ENCODE data around the gene RRAGC. TPM values are rescaled to one million over a fixed set of nuclear protein-coding genes. Genes with fewer than 3 reads are reported as not detected.

RRAGC gene
- total and polyA plus RNA-seq, 9 of the 15 experiments (the other 6 are each of a cell fraction or from before 2014, with no cell fraction given) = 3.9 to 16.9 (median 10.9) TPM

DNA sequence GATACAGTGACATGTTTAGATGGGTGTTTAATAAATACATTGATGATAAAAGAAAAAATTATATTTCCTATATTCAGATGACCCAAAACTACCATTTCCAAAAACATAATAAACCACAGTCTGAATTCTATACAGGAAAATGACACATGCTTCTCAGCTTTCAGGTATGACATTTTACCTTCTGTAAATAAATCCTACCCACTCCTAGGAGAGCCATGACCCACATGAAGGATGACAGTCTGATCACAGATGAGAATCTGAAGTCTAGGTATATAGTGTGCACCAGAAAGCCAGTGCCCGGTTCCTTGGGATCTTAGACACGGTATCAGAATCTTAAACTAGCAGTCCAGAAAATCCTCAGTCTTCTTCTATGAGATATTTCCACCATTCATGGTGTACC lies 25.5 kb upstream of the RRAGC start:
- in situ Hi-C loops (cut with MboI) = no loop called here
- ChIA-PET POLR2A (no interaction called here), CTCF (ENCODE audit: low intra/inter-chr PET ratio) (no interaction called here)
- no peak overlapping the region for H3K4me2 ChIP-seq (ENCODE audit: insufficient read depth, low read length)
- H3K9me1 ChIP-seq (ENCODE audit: control insufficient read depth, insufficient read depth, low read length) = no peaks in the 10 kb centered on the region
- no TSS peak for BruUV-seq (replicated peaks)
- intact Hi-C loops (cut with micrococcal nuclease) = no loop called here
- TF ChIP-seq CTBP1 (IDR thresholded peaks at IDR 0.05; ENCODE audit: borderline replicate concordance) (no peak), ZNF830 (CRISPR knock-in tag; IDR thresholded peaks at IDR 0.05) (no peak), ZNF76 (CRISPR knock-in tag; IDR thresholded peaks at IDR 0.05; ENCODE audit: borderline replicate concordance) (no peak), SAFB (IDR thresholded peaks at IDR 0.05; ENCODE audit: borderline replicate concordance, low read depth, low read length) (no peak), PHTF2 (CRISPR knock-in tag; IDR thresholded peaks at IDR 0.05) (no peak), ZBED1 (IDR thresholded peaks at IDR 0.05) (no peak), NR2F6 (CRISPR knock-in tag; IDR thresholded peaks at IDR 0.05) (no peak), ZNF146 (CRISPR knock-in tag; IDR thresholded peaks at IDR 0.05; ENCODE audit: unreplicated experiment) (no peak), ZNF384 (IDR thresholded peaks at IDR 0.05; ENCODE audit: low read depth, low read length) (no peak), FOS (IDR thresholded peaks at IDR 0.05; ENCODE audit: extremely low read depth, insufficient read length) (no peak), ZNF311 (CRISPR knock-in tag; IDR thresholded peaks at IDR 0.05) (no peak), PML (IDR thresholded peaks at IDR 0.05; ENCODE audit: low read length) (no peak), BCOR (IDR thresholded peaks at IDR 0.05) (no peak)
- TF ChIP-seq, protein P1, sequence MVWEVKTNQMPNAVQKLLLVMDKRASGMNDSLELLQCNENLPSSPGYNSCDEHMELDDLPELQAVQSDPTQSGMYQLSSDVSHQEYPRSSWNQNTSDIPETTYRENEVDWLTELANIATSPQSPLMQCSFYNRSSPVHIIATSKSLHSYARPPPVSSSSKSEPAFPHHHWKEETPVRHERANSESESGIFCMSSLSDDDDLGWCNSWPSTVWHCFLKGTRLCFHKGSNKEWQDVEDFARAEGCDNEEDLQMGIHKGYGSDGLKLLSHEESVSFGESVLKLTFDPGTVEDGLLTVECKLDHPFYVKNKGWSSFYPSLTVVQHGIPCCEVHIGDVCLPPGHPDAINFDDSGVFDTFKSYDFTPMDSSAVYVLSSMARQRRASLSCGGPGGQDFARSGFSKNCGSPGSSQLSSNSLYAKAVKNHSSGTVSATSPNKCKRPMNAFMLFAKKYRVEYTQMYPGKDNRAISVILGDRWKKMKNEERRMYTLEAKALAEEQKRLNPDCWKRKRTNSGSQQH (CRISPR knock-in tag; IDR thresholded peaks at IDR 0.05) = no peak
- TF ChIP-seq, protein P2, sequence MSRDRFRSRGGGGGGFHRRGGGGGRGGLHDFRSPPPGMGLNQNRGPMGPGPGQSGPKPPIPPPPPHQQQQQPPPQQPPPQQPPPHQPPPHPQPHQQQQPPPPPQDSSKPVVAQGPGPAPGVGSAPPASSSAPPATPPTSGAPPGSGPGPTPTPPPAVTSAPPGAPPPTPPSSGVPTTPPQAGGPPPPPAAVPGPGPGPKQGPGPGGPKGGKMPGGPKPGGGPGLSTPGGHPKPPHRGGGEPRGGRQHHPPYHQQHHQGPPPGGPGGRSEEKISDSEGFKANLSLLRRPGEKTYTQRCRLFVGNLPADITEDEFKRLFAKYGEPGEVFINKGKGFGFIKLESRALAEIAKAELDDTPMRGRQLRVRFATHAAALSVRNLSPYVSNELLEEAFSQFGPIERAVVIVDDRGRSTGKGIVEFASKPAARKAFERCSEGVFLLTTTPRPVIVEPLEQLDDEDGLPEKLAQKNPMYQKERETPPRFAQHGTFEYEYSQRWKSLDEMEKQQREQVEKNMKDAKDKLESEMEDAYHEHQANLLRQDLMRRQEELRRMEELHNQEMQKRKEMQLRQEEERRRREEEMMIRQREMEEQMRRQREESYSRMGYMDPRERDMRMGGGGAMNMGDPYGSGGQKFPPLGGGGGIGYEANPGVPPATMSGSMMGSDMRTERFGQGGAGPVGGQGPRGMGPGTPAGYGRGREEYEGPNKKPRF (IDR thresholded peaks at IDR 0.05; ENCODE audit: low read depth, low read length) = no peak
- TF ChIP-seq, protein P3, sequence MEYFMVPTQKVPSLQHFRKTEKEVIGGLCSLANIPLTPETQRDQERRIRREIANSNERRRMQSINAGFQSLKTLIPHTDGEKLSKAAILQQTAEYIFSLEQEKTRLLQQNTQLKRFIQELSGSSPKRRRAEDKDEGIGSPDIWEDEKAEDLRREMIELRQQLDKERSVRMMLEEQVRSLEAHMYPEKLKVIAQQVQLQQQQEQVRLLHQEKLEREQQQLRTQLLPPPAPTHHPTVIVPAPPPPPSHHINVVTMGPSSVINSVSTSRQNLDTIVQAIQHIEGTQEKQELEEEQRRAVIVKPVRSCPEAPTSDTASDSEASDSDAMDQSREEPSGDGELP (CRISPR knock-in tag; IDR thresholded peaks at IDR 0.05; ENCODE audit: borderline replicate concordance) = no peak
- TF ChIP-seq, protein P4, sequence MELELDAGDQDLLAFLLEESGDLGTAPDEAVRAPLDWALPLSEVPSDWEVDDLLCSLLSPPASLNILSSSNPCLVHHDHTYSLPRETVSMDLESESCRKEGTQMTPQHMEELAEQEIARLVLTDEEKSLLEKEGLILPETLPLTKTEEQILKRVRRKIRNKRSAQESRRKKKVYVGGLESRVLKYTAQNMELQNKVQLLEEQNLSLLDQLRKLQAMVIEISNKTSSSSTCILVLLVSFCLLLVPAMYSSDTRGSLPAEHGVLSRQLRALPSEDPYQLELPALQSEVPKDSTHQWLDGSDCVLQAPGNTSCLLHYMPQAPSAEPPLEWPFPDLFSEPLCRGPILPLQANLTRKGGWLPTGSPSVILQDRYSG (tag; conservative IDR thresholded peaks at IDR 0.05; ENCODE audit: low read depth) = no peak
- TF ChIP-seq, protein P5, sequence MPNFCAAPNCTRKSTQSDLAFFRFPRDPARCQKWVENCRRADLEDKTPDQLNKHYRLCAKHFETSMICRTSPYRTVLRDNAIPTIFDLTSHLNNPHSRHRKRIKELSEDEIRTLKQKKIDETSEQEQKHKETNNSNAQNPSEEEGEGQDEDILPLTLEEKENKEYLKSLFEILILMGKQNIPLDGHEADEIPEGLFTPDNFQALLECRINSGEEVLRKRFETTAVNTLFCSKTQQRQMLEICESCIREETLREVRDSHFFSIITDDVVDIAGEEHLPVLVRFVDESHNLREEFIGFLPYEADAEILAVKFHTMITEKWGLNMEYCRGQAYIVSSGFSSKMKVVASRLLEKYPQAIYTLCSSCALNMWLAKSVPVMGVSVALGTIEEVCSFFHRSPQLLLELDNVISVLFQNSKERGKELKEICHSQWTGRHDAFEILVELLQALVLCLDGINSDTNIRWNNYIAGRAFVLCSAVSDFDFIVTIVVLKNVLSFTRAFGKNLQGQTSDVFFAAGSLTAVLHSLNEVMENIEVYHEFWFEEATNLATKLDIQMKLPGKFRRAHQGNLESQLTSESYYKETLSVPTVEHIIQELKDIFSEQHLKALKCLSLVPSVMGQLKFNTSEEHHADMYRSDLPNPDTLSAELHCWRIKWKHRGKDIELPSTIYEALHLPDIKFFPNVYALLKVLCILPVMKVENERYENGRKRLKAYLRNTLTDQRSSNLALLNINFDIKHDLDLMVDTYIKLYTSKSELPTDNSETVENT (CRISPR knock-in tag; IDR thresholded peaks at IDR 0.05) = no peak
- WGBS (ENCODE audit: insufficient coverage, low coverage, missing lambda C conversion rate) = 6% methylated on average over 2 of the region's 2 CpGs
- FAIRE-seq (no peak), DNase-seq (ENCODE audit: extremely low read depth in 1 of 4, low spot score in 3 of 4) (no peak), ATAC-seq (no peak)
- H3K36me3 ChIP-seq (ENCODE audit: control insufficient read depth, insufficient read depth, low read length) = no peaks in the 10 kb centered on the region
- no peak overlapping the region for H3K27ac ChIP-seq (ENCODE audit: extremely low read depth, low read depth, low read length)
- H3K4me1 ChIP-seq (replicated peaks in 1 of 2; ENCODE audit: control insufficient read depth in 2 of 2, insufficient read depth in 2 of 2, low read length in 2 of 2) = no peaks in the 10 kb centered on the region
- no peak overlapping the region for H3K4me3 ChIP-seq
- H3K79me2 ChIP-seq (ENCODE audit: control insufficient read depth, insufficient read depth, low read length) = no peaks in the 10 kb centered on the region
- H2AFZ ChIP-seq (ENCODE audit: low read depth, low read length) = no peak overlapping the region
- no peak overlapping the region for H3K9ac ChIP-seq (ENCODE audit: insufficient read depth in 1 of 2, low read depth in 2 of 2, low read length in 2 of 2)
- no peaks in the 10 kb centered on the region for H3K9me3 ChIP-seq (replicated peaks; ENCODE audit: control insufficient read depth, insufficient read depth, low read depth, low read length)
- H3K27me3 ChIP-seq (ENCODE audit: control insufficient read depth in 2 of 2, insufficient read depth in 2 of 2, low read length in 2 of 2) = peaks cover 8 to 17% of the 10 kb centered on the region in 2 experiments; a peak in 4 of 5 replicates
- no peaks in the 10 kb centered on the region for H4K20me1 ChIP-seq (replicated peaks; ENCODE audit: control insufficient read depth, insufficient read depth, low read length)
